ENCODE results near the gene ZBTB43. TPM values are rescaled to one million over a fixed set of nuclear protein-coding genes. Genes with fewer than 3 reads are reported as not detected.

ZBTB43 gene
- total and polyA plus RNA-seq, 2 experiments from 2014 or later, result 9.7 to 11.8 TPM

DNA sequence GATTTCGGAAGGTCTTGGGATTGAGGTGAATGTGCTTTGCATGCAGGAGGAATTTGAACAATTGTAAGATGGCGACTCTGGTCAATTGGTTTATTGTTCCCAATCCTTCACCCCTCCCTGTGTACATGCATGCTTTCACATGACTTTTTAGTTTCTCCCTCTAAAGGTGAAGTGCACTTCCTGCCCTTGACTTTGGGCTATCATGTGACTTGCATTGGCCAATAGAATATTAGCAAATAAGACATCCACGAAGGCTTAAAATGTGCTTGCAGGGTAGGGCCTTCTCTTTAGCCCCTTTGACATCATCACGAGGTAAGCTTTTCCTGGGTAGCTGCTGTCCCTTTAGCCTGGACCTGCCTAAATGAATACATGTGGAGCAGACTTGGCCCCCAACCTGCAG lies 8.1 kb upstream of the ZBTB43 start:
- no peaks in the 10 kb centered on the region for H3K4me1 Mint-ChIP-seq
- no peaks in the 10 kb centered on the region for H3K36me3 Mint-ChIP-seq (ENCODE audit: low read depth)
- no peaks in the 10 kb centered on the region for H3K4me1 ChIP-seq (ENCODE audit: insufficient read depth)
- H3K9me2 ChIP-seq (ENCODE audit: insufficient read depth), result no peaks in the 10 kb centered on the region
- ATAC-seq, result no peak
- no peaks in the 10 kb centered on the region for H3K79me2 ChIP-seq (replicated peaks; ENCODE audit: insufficient read depth)
- no peak overlapping the region for H3K4me2 ChIP-seq
- TF ChIP-seq ZNF114 (CRISPR knock-in tag; IDR thresholded peaks at IDR 0.05) (no peak), POLR2AphosphoS5 (IDR thresholded peaks at IDR 0.05; ENCODE audit: low read depth) (no peak), CREB1 (CRISPR knock-in tag; IDR thresholded peaks at IDR 0.05; ENCODE audit: low read depth) (no peak), CTCF (conservative IDR thresholded peaks at IDR 0.05; ENCODE audit: low read depth in 2 of 2) (no peak), ZNF462 (CRISPR knock-in tag; IDR thresholded peaks at IDR 0.05) (no peak), EZH2phosphoT487 (IDR thresholded peaks at IDR 0.05; ENCODE audit: unreplicated experiment) (no peak)
- TF ChIP-seq, protein P1, sequence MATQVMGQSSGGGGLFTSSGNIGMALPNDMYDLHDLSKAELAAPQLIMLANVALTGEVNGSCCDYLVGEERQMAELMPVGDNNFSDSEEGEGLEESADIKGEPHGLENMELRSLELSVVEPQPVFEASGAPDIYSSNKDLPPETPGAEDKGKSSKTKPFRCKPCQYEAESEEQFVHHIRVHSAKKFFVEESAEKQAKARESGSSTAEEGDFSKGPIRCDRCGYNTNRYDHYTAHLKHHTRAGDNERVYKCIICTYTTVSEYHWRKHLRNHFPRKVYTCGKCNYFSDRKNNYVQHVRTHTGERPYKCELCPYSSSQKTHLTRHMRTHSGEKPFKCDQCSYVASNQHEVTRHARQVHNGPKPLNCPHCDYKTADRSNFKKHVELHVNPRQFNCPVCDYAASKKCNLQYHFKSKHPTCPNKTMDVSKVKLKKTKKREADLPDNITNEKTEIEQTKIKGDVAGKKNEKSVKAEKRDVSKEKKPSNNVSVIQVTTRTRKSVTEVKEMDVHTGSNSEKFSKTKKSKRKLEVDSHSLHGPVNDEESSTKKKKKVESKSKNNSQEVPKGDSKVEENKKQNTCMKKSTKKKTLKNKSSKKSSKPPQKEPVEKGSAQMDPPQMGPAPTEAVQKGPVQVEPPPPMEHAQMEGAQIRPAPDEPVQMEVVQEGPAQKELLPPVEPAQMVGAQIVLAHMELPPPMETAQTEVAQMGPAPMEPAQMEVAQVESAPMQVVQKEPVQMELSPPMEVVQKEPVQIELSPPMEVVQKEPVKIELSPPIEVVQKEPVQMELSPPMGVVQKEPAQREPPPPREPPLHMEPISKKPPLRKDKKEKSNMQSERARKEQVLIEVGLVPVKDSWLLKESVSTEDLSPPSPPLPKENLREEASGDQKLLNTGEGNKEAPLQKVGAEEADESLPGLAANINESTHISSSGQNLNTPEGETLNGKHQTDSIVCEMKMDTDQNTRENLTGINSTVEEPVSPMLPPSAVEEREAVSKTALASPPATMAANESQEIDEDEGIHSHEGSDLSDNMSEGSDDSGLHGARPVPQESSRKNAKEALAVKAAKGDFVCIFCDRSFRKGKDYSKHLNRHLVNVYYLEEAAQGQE (IDR thresholded peaks at IDR 0.05; ENCODE audit: unreplicated experiment), result no peak
- no peak overlapping the region for H3K4me3 Mint-ChIP-seq
- H3F3A ChIP-seq (replicated peaks; ENCODE audit: low read depth), result no peaks in the 10 kb centered on the region
- H3K27ac Mint-ChIP-seq, result no peak overlapping the region
- no peaks in the 10 kb centered on the region for H3K27me3 ChIP-seq (ENCODE audit: insufficient read depth)
- H3K36me3 ChIP-seq (ENCODE audit: insufficient read depth), result no peaks in the 10 kb centered on the region
- peaks cover 2% of the 10 kb centered on the region for H3K27me3 Mint-ChIP-seq (ENCODE audit: insufficient read depth, low read depth, poor library complexity)
- peak overlapping the region; percentile 95 for H2AFZ ChIP-seq
- no peak overlapping the region for H3K27ac ChIP-seq (ENCODE audit: low read depth)
- H3K9me3 Mint-ChIP-seq, result peaks cover 7% of the 10 kb centered on the region; the same call in 2 of the 3 replicates
- DNase-seq (ENCODE audit: low spot score), result no peak
- H4K20me1 ChIP-seq (replicated peaks; ENCODE audit: insufficient read depth), result no peaks in the 10 kb centered on the region
- H3K4me3 ChIP-seq, result no peak overlapping the region

Data from GM23338 (cell line).